Measurements from ENCODE around the gene GZMM. TPM values are rescaled to one million over a fixed set of nuclear protein-coding genes. Genes with fewer than 3 reads are reported as not detected.
A peak's percentile ranks its signal among the peaks of the same experiment; 100 is the strongest.

GZMM gene
- total and polyA plus RNA-seq, 5 donors from 2014 or later, result 38.3 to 124 (median 83.8) TPM

- Mint-ChIP-seq H3K27me3 (peaks cover 17% of the 10 kb centered on the region), H3K9me3 (no peaks in the 10 kb centered on the region), H3K4me1 (peaks cover 0 to 16% (median 0%) of the 10 kb centered on the region in 4 donors), H3K27ac (no peak overlapping the region), H3K36me3 (no peaks in the 10 kb centered on the region), H3K4me3 (no peak overlapping the region)
- DNase-seq (no peak), ATAC-seq (ENCODE audit: low read depth in 2 of 2) (no peak)
- Histone ChIP-seq H3K4me1 (ENCODE audit: control insufficient read depth, insufficient read depth, low read length, poor library complexity, severe bottlenecking) (peaks cover 22% of the 10 kb centered on the region), H3K36me3 (ENCODE audit: control insufficient read depth, insufficient read depth, low read length) (peaks cover 15% of the 10 kb centered on the region), H3K9me3 (ENCODE audit: control insufficient read depth in 2 of 2, low read length in 2 of 2) (no peaks in the 10 kb centered on the region), H3K4me3 (ENCODE audit: low read depth, low read length) (no peak overlapping the region), H3K27ac (ENCODE audit: insufficient read depth, low read length, poor library complexity, severe bottlenecking) (no peak overlapping the region), H3K27me3 (ENCODE audit: control insufficient read depth, insufficient read depth, low read length) (no peaks in the 10 kb centered on the region)
Measured at GRCh38 chr19:585551-586110, 41.8 kb downstream of the GZMM start.

GRCh38 chr19:588093-588740 is 44.4 kb downstream of the GZMM start:
- ATAC-seq (ENCODE audit: low read depth in 2 of 2), result peak; percentile 36 to 42
- H3K4me1 Mint-ChIP-seq, result peaks cover 0 to 16% (median 0%) of the 10 kb centered on the region in 4 donors
- Histone ChIP-seq H3K27me3 (ENCODE audit: control insufficient read depth, insufficient read depth, low read length) (no peaks in the 10 kb centered on the region), H3K4me3 (ENCODE audit: low read depth, low read length) (no peak overlapping the region), H3K9me3 (ENCODE audit: control insufficient read depth in 2 of 2, low read length in 2 of 2) (no peaks in the 10 kb centered on the region), H3K27ac (ENCODE audit: insufficient read depth, low read length, poor library complexity, severe bottlenecking) (no peak overlapping the region), H3K4me1 (ENCODE audit: control insufficient read depth, insufficient read depth, low read length, poor library complexity, severe bottlenecking) (peaks cover 25% of the 10 kb centered on the region), H3K36me3 (ENCODE audit: control insufficient read depth, insufficient read depth, low read length) (peaks cover under 1% of the 10 kb centered on the region)
- no peaks in the 10 kb centered on the region for H3K36me3 Mint-ChIP-seq
- H3K9me3 Mint-ChIP-seq, result no peaks in the 10 kb centered on the region
- peak overlapping the region in 1 of 4 donors; percentile 7 for H3K4me3 Mint-ChIP-seq
- no peak overlapping the region for H3K27ac Mint-ChIP-seq
- peak; percentile 35 to 64 (median 37) for DNase-seq
- H3K27me3 Mint-ChIP-seq, result peaks cover 17% of the 10 kb centered on the region

- peak overlapping the region in 3 of 4 donors; percentile 15 to 70 (median 50) for H3K4me3 Mint-ChIP-seq
- H3K36me3 ChIP-seq (ENCODE audit: control insufficient read depth, insufficient read depth, low read length), result no peaks in the 10 kb centered on the region
- no peaks in the 10 kb centered on the region for H3K9me3 Mint-ChIP-seq
- ATAC-seq (ENCODE audit: low read depth in 2 of 2) (no peak), DNase-seq (no peak)
- no peak overlapping the region for H3K4me3 ChIP-seq (ENCODE audit: low read depth, low read length)
- H3K27ac Mint-ChIP-seq, result no peak overlapping the region
- no peaks in the 10 kb centered on the region for H3K27me3 ChIP-seq (ENCODE audit: control insufficient read depth, insufficient read depth, low read length)
- H3K9me3 ChIP-seq (ENCODE audit: control insufficient read depth in 2 of 2, low read length in 2 of 2), result no peaks in the 10 kb centered on the region
- H3K4me1 Mint-ChIP-seq, result peaks cover 0 to 14% (median 0%) of the 10 kb centered on the region in 4 donors
- H3K4me1 ChIP-seq (ENCODE audit: control insufficient read depth, insufficient read depth, low read length, poor library complexity, severe bottlenecking), result peaks cover 25% of the 10 kb centered on the region
- no peak overlapping the region for H3K27ac ChIP-seq (ENCODE audit: insufficient read depth, low read length, poor library complexity, severe bottlenecking)
- H3K27me3 Mint-ChIP-seq, result peaks cover 24% of the 10 kb centered on the region
- no peaks in the 10 kb centered on the region for H3K36me3 Mint-ChIP-seq
Measured at GRCh38 chr19:588741-589692, 45.2 kb downstream of the GZMM start.

- Mint-ChIP-seq H3K27ac (no peak within 1 kb of the TSS), H3K27me3 (peaks cover 24% of the 10 kb centered on the region), H3K36me3 (no peaks in the 10 kb centered on the region), H3K4me3 (peak within 1 kb of the TSS in 3 of 4 donors; percentile 15 to 70 (median 50)), H3K9me3 (no peaks in the 10 kb centered on the region), H3K4me1 (peaks cover 0 to 14% (median 0%) of the 10 kb centered on the region in 4 donors)
- no peaks in the 10 kb centered on the region for H3K27me3 ChIP-seq (ENCODE audit: control insufficient read depth, insufficient read depth, low read length)
- H3K9me3 ChIP-seq (ENCODE audit: control insufficient read depth in 2 of 2, low read length in 2 of 2), result no peaks in the 10 kb centered on the region
- H3K4me3 ChIP-seq (ENCODE audit: low read depth, low read length), result no peak within 1 kb of the TSS
- H3K36me3 ChIP-seq (ENCODE audit: control insufficient read depth, insufficient read depth, low read length), result no peaks in the 10 kb centered on the region
- ATAC-seq (ENCODE audit: low read depth in 2 of 2) (no peak), DNase-seq (no peak)
- peaks cover 22% of the 10 kb centered on the region for H3K4me1 ChIP-seq (ENCODE audit: control insufficient read depth, insufficient read depth, low read length, poor library complexity, severe bottlenecking)
- no peak within 1 kb of the TSS for H3K27ac ChIP-seq (ENCODE audit: insufficient read depth, low read length, poor library complexity, severe bottlenecking)
Measured at GRCh38 chr19:589693-590395, 46.0 kb downstream of the GZMM start, which contains the start of gene HCN2. Gene HCN2 (plus strand): TSS chr19:589881. CDS start chr19:589946, 65 bp downstream.

DNA sequence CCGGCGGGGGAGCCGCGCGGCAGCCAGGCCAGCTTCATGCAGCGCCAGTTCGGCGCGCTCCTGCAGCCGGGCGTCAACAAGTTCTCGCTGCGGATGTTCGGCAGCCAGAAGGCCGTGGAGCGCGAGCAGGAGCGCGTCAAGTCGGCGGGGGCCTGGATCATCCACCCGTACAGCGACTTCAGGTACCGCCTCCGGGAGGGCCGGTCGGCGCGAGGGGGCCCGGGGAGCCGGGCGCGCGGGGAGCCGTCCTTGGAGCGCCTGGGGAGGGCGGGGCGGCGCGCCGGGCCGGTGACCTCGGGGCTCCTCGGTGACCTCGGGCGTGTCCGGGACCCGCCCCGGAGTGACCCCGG is 46.5 kb downstream of the GZMM start:
- Histone ChIP-seq H3K4me3 (ENCODE audit: low read depth, low read length) (no peak overlapping the region), H3K4me1 (ENCODE audit: control insufficient read depth, insufficient read depth, low read length, poor library complexity, severe bottlenecking) (peaks cover 22% of the 10 kb centered on the region), H3K9me3 (ENCODE audit: control insufficient read depth in 2 of 2, low read length in 2 of 2) (no peaks in the 10 kb centered on the region), H3K27ac (ENCODE audit: insufficient read depth, low read length, poor library complexity, severe bottlenecking) (no peak overlapping the region), H3K36me3 (ENCODE audit: control insufficient read depth, insufficient read depth, low read length) (no peaks in the 10 kb centered on the region), H3K27me3 (ENCODE audit: control insufficient read depth, insufficient read depth, low read length) (no peaks in the 10 kb centered on the region)
- H3K36me3 Mint-ChIP-seq, result no peaks in the 10 kb centered on the region
- no peaks in the 10 kb centered on the region for H3K9me3 Mint-ChIP-seq
- DNase-seq (peak in 1 of 3 donors; percentile 57), ATAC-seq (ENCODE audit: low read depth in 2 of 2) (peak in 1 of 2 donors; percentile 37)
- H3K27ac Mint-ChIP-seq, result no peak overlapping the region
- peaks cover 24% of the 10 kb centered on the region for H3K27me3 Mint-ChIP-seq
- H3K4me1 Mint-ChIP-seq, result peaks cover 0 to 12% (median 0%) of the 10 kb centered on the region in 4 donors
- peak overlapping the region in 1 of 4 donors; percentile 36 for H3K4me3 Mint-ChIP-seq

DNA sequence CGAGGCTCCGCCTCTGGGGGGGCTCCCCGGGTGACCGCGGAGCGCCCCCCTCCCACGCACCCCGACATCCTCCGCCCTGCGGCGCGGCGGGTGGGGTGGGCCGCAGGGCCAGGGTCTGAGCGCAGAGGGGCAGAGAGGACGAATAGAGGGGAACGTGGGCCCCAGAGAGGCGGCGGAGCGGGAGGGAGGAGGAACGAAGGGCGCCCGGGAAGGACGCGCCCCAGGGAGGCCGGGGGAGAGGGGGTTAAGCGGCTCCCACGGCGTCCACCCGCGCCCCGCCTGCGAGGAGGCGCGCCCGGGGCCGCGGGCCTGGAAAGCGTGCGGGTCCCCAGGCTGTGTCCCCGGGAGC is 46.9 kb downstream of the GZMM start:
- ATAC-seq (ENCODE audit: low read depth in 2 of 2) (no peak), DNase-seq (no peak)
- Mint-ChIP-seq H3K27ac (no peak overlapping the region), H3K4me3 (no peak overlapping the region), H3K4me1 (peaks cover 0 to 12% (median 0%) of the 10 kb centered on the region in 4 donors), H3K36me3 (no peaks in the 10 kb centered on the region), H3K9me3 (no peaks in the 10 kb centered on the region), H3K27me3 (peaks cover 24% of the 10 kb centered on the region)
- Histone ChIP-seq H3K4me3 (ENCODE audit: low read depth, low read length) (no peak overlapping the region), H3K27me3 (ENCODE audit: control insufficient read depth, insufficient read depth, low read length) (no peaks in the 10 kb centered on the region), H3K9me3 (ENCODE audit: control insufficient read depth in 2 of 2, low read length in 2 of 2) (no peaks in the 10 kb centered on the region), H3K27ac (ENCODE audit: insufficient read depth, low read length, poor library complexity, severe bottlenecking) (no peak overlapping the region), H3K36me3 (ENCODE audit: control insufficient read depth, insufficient read depth, low read length) (no peaks in the 10 kb centered on the region), H3K4me1 (ENCODE audit: control insufficient read depth, insufficient read depth, low read length, poor library complexity, severe bottlenecking) (peaks cover 22% of the 10 kb centered on the region)

All from CD4-positive, CD25-positive, alpha-beta regulatory T cell (primary cell).